ENCODE measurements around the gene UBE3D.
"Not testable (repeated sequence)": the region's sequence is repeated elsewhere in the genome, so short reads cannot be mapped to it uniquely, and the experiment has no call there.

Gene UBE3D

DNA sequence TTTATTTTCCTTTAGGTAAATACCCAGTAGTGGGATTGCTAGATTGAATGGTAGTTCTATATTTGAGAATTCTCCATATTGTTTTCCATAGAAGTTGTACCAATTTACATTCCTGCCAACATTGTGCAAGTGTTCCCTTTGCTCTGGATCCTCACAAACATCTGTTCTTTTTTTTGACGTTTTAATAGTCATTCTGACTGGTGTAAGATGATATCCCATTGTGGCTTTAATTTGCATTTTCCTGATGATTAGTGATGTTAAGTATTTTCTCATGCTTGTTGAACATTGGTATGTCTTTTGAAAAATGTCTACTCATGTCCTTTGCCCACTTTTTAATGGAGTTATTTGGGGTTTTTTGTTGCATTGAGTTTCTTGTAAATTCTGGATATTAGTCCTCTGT, 85.6 kb downstream of the UBE3D start:
- no peak for DNase-seq (ENCODE audit: extremely low read depth in 1 of 2, low read depth in 1 of 2)

DNA sequence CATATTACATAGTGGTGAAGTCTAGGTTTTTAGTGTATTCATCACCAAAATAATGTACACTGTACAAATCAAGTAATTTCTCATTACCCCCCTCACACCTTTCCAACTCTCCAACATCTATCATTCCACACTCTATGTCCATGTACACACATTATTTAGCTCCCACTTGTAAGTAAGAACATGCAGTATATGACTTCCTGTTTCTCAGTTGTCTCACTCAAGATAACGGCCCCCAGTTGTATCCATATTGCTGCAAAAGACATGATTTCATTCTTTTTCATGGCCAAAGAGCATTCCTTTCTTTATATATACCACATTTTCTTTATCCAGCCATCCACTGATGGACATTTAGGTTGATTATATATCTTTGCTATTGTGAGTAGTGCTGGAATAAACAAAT, 86.0 kb downstream of the UBE3D start:
- no peak for DNase-seq (ENCODE audit: extremely low read depth in 1 of 2, low read depth in 1 of 2)

DNA sequence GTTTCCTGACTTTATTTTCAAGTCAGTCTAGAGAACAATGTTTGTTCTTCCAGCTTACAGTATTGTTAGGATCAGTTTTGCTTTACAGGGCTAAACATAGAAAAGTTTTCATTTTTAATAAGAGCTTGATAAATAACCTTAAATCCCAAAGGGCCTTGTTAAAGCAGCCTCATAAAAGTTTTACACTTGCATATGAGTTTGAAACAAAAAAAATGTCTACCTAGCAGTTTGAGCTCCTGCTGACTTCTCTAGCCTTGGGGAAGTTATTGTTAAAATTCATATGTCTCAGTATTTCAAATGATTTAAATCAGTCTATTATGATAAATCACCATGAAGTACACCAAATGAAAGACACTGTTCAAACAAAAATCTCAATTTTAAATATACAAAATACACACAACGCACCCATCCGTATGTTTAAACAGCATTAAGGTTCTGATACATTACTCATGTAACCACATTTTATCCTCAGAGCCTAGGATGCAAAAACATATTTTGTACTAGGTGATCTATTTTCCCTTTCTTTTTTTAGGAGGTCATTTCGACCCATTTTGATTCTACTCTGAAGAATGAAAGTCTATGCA, 87.2 kb downstream of the UBE3D start:
- DNase-seq (ENCODE audit: extremely low read depth in 1 of 2, low read depth in 1 of 2), result no peak

DNA sequence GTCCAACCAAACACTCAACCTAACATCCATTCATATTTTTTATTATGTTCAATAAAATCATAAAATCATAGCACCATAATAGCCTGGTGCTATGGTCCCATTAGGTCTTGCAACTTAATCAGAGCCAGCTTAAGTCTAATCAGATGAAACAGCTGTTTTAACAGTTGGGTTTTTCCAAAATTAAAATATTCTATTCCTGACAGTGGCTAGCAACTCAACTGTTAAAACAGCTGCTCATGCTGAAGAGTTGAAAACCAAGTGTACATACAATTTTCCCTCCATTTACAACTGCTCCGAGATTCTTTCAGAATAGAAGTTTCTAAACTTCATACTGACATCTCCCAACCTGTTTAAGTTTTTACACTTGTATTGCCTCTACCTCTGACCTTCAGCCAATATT, 89.5 kb downstream of the UBE3D start:
- DNase-seq (ENCODE audit: extremely low read depth in 1 of 2, low read depth in 1 of 2), result no peak

DNA sequence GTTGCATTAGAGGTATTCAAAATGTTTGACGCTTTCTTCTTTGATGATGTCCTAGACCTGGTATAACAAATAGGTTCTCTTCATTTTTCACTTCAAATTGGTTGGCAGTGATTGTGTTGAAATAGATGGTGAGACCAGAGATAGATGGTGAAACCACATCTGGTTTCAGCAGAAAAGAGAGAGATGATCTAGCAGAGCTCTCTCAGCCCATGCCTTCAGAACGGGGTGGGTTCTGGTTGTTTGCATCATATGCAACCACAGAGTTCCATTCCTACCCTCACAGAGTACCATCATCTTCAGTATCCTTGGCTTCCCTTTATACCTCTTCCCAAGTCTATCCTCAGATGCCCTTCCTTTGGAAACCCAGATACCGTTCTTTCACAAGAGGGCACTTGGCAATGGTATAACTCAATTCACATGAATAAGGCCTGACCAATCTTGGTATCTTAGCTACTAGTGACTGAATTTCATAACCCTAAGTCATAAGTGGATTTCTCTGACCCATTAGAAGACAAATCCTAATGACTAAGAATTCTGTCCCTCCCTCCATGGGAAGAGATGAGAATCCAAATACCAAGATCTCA, 93.7 kb downstream of the UBE3D start:
- no peak for DNase-seq (ENCODE audit: extremely low read depth in 1 of 2, low read depth in 1 of 2)

DNA sequence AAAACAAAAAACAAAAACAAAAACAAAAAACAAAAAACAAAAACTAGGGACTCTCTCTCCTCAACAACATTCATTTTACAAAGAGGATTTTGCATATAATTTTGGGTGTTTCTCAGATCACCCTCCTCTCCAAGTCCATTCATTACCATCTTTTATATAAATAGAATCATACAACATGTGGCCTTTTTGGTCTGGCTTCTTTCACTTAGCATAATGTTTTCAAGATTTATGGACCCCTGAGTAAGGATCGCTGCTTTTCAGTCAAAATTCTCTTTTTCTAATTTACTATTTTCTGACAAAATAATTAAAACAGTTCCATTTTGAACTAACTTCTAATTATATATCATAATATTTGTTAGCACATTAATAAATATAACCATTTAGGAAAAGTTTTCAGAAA, 94.8 kb downstream of the UBE3D start:
- DNase-seq (ENCODE audit: extremely low read depth in 1 of 2, low read depth in 1 of 2), result no peak

DNA sequence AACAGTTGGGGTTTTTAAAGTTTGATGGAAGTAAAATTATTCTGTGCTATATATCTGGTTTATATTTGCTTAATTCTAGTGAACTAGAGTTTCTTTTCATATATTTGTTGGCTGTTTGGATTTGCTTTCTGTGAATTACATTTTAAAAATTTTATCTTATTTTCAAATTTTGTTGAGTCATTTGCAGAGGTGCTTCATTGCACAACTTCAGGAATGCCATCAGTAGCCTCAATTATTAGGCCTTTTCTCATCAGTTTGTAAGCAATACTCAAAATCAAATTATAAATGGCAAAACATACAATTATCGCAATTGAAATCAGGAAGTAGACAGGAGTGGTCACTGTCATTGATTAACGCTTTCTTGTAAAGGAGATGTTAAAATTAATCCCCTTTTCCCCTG, 96.9 kb downstream of the UBE3D start:
- DNase-seq (ENCODE audit: extremely low read depth in 1 of 2, low read depth in 1 of 2), result no peak

DNA sequence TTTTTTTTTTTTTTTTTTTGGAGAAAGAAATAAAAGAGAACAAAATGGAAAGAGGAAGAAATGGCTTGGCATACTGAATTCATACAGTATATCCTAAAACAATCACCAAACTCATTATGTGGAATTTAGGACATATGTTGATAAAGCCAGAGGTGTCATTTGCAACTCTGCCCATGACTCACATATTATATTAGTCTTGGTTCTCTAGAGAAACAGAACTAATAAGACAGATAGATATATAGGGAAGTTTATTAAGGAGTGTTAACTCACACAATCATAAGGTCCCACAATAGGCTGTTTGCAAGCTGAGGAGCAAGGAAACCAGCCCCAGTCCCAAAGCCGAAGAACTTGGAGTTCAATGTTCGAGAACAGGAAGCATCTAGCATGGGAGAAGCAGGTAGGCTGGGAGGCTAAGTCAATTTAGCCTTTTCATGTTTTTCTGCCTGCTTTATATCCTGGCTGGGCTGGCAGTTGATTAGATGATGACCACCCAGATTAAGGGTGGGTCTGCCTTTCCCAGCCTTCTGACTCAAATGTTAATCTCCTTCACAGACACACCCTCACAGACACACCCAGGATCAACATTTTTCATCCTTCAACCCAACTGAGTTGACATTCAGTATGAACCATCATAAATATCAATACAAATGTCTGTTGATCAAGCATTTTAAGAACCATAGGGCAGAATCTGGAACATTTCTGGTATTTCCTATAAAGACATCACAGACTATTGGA, 102.3 kb downstream of the UBE3D start:
- no peak for DNase-seq (ENCODE audit: extremely low read depth in 1 of 2, low read depth in 1 of 2)

DNA sequence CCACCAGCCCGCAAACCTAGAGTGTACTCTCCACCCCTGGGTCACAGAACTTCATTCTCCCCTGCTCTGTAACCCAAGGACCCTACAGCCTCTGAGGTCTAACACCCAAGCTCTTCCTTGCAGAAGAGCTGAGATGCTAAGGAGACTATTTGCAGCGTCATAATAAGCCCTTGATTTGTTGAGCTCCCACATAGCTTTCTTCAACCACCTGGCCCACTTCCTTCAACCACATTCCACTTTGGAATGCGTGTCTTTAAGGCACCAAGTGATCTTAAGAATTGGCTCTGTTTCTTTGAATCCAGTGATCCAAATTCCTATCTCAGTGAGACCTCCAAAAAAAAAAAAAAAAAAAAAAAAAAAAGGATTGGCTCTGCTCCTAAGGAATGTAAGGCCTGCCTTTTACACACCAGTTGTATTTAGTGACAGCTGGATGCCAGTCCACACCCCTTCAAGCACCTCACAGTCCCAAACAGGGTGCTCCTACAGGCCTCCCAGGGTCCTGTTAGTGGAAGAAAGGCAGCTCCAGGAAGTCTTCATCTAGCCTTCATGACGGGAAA, 106.2 kb downstream of the UBE3D start:
- no peak for DNase-seq (ENCODE audit: extremely low read depth in 1 of 2, low read depth in 1 of 2)

DNA sequence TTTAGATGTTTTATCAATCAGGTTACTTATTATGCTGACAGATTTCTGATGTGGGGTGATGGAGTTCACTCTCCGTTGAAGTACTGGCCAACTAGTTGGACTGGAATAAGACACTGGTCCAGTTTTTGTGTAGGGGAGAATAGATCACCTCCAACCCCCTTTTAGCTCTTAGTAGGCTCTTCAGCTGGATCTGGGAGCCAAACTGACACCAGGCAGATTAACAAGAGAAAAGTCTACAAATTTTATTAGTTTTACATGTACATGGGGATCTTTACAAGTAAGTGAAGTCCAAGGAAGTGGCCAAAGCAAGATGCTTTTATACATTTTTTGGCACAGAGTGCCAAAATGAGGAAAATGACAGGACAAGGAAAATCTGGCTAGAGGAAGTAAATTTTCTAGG, 107.1 kb downstream of the UBE3D start:
- no peak for DNase-seq (ENCODE audit: extremely low read depth in 1 of 2, low read depth in 1 of 2)

DNA sequence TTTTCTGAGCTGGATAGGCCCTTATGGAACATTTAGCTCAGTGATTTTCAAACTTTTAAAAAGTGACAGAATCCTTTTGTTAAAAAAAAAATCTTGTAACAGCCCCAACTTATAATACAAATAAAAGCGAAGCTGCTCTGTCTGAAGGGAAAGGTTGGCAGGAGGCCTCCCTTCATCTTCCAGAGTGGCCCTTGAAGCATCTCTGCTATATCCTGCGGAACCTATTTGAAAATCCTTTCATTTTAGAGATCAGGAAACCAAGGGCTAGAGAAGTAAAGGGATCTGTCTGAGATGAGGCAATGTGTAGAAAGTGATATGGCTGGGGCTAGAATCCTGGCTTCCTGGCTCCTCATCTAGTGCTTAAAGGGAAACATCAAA, 107.8 kb downstream of the UBE3D start:
- no peak for DNase-seq (ENCODE audit: extremely low read depth in 1 of 2, low read depth in 1 of 2)

DNA sequence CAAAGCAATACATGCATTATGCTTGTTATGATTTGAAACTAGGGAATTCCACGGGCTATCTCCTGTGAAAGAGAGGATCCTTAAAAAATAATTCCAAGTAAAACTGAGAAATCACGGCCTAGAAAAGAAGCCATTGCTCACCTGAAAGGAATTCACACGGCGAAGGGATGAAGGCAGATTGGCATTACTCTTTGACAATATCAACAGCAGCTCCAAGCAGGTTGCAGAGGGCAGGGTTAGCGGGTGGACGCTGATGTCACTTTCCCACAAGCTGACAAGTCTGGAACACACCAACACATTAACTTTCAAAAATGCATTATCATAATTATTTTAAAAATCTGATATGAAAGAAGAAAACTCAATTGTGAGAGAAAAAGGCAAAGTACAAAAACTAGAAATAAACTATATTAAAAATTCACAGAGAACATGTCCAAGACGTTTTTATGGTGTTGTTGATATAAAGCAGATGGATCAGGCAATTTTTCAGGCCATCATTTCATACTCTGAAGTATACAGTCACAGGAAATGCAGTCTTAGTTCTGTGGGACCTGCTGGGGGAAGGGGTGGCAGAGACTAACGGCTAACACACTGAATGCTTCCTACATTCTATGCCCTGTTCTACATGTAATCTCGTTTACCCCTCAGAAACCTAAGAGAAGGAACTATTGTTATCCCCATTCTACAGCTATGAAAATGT, 108.3 kb downstream of the UBE3D start:
- DNase-seq (ENCODE audit: extremely low read depth in 1 of 2, low read depth in 1 of 2), result no peak

DNA sequence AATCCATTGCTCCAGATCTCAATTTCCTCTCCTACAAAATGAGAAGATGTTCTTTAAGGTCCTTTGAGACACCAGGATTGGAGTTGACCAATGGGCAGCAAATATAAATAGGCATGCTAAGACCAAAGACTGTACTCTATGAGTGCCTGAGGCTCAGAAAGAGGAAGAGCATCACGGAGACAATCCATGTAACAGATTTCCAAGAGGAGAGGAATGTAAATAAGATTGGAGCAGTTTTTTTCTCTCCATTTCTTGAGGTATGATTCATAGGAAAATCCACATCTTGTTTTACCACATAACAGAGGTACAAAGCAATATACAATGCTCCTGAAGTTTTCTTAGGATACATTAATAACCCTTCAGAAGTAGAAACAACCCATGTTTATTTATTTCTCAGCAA, 109.8 kb downstream of the UBE3D start:
- DNase-seq (ENCODE audit: extremely low read depth in 1 of 2, low read depth in 1 of 2), result no peak

DNA sequence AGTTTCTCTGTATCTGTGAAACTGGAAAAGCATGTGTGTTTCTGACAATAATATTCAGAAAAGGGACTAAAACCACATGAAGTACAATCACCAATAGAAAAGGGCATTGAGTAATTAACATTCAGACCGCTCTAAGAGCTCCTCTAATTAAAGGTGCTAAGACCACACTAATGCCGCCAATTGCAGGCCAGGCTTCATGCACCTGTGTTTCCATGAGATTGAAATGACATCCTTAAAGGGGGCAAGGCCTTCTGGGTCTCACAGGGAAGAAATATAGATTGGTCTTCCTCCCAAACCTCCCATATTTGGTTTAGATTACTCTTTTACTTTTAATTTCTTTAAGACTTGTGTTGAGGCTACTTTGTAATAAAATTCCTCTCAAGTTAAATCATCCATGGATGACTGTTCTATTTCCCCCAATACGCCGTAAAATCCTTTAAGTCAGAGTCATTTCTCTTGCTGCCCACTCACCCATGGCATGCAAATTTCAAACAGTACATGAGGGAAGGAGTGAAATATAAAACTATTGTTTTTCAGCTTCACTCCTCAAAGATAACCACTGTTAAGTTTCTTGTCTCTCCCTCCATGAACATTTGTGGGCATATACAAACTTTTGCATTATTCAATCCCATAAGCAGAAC, 110.6 kb downstream of the UBE3D start:
- no peak for DNase-seq (ENCODE audit: extremely low read depth in 1 of 2, low read depth in 1 of 2)

DNA sequence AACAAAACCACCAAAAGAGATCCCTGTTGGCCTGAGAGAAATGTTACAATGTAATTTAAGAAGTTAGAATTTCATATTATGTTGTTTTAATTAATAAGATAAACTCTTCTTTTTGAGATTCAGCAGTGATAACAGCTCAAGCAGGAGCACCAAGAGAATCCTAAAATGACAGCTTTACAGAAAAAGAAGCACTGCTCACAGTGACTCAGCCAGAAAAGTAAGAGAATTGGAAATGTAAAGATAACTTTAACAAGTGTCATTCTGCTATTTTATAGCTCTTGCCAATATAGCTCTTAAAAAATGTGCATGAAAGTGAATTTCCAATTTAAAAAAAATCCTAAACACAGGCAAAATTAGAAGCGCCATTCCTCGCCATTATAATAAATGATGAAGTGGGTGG, 111.3 kb downstream of the UBE3D start:
- no peak for DNase-seq (ENCODE audit: extremely low read depth in 1 of 2, low read depth in 1 of 2)

DNA sequence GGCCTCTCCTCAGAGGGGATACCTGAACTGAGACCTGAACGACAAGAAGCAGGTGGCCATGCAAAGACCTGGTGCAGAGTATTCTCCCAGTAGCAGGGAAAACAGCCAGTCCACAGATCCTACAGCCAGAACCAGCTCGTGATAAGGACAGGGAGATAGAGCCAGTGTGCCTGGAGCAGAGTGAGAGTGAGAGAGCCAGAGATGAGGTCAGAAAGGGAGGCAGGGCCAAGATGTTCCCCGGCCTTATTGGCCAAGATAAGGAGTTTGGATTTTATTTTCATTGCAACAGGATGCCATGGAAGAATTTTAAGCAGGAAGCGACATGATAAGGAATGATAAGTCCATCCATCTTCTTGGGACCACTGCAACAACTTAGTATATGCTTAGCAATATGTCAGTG, 111.8 kb downstream of the UBE3D start:
- DNase-seq (ENCODE audit: extremely low read depth in 1 of 2, low read depth in 1 of 2), result no peak

DNA sequence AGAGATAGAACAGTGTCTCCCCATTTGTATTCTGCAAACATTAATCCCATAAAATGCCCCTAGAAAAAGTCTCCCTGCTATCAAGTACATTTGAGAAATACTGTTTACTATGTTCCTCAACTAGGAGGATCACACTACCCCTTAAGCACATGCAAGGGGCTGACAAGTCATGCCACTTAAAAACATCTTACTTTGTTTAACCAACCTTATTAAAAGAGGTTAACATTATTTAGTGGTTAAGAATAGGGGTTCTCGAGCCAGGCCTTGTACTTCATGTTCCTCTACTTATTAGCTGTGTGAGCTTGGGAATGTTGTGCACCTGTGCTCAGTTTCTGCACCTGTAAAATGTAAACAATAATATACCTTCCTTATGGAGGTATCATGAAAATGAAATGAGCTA, 113.7 kb downstream of the UBE3D start:
- DNase-seq (ENCODE audit: extremely low read depth in 1 of 2, low read depth in 1 of 2), result no peak

DNA sequence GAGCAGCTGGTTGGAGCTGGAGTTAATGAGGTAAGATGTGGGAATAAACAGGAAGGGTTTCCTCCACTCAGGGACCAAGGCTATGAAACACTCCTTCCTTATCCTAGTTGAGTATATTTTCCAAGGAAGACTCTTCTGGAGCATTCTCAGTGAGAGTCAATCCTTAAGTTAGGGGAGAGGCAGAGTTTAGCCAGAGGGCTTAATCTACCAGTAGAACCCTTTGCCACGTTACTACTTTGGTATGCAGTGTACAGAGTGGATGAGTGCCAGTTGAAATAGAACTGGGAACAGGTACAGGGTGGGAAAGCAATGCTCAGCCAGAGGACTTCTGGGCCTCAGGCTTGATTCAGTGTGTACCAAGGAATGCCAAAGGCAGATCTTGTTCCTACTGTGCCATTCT, 114.3 kb downstream of the UBE3D start:
- DNase-seq (ENCODE audit: extremely low read depth in 1 of 2, low read depth in 1 of 2), result no peak

DNA sequence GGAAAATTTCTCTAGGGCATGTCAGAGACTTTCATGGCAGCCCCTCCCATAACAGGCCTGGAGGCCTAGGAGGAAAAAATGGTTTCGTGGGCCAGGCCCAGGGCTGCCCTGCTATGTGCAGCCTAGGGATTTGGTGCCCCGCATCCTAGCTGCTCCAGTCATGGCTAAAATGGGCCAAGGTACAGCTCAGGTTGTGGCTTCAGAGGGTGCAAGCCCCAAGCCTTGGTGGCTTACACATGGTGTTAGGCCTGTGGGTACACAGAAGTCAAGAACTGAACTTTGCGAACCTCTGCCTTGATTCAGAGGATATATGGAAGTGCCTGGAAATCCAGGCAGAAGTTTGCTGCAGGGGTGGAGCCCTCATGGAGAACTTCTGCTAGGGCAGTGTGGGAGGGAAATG, 134.7 kb downstream of the UBE3D start:
- DNase-seq (ENCODE audit: extremely low read depth in 1 of 2, low read depth in 1 of 2), result not testable (repeated sequence)

DNA sequence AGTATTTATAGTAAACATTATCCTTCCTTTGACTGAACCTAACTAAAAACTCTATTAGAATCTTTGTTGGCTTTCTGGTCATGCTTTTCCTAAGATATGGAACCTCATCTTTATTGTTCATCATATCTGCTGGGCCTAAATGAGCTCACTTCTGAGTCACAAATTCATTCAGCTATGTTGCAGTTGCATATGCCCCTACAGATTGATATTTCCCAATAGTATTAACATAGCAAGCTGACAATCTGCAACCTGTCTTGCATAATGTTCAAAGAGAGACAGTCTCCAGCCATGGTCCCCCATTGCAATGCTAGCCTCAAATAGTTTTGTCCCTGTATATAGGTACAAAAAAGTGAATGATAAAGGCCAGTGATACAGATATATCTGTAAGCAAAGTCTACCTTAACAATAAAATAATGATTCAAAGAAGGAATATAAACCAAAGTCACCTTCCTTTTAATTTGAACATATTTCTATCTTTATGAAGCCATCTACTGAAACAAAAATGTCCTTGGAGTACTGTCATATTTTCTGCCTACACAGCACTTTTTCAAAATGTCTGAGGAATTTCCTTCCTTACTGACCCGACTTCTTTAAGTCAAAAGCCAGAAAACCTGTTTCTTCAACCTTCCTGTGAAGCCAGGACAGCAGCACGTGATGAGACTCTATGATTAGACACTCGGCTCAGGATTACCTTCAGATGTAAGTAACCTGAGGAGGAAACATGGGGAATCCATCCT, 140.7 kb downstream of the UBE3D start:
- DNase-seq (ENCODE audit: extremely low read depth in 1 of 2, low read depth in 1 of 2), result no peak

DNA sequence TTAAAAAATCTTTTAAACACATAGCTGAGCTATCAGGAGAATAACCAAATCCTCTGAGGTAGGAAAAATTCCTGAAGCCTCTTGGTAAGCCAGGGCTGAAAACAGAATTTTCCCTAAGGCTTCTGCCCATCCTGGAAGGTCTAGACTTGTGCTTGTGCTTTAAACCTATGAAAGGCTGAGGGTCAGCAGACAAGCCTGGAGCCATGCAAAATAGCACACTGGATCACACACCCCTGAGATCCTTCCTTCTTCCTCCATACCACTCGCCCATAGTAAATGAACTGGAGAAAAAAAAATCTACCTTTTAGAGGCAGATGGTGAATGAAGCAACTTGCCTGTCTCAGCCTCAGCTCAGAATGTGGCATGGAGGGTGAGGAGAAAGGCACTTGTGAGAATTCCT, 144.4 kb downstream of the UBE3D start:
- DNase-seq (ENCODE audit: extremely low read depth in 1 of 2, low read depth in 1 of 2), result no peak

Measured in stimulated activated CD8-positive, alpha-beta memory T cell treated with anti-CD3 and anti-CD28 coated beads, Interleukin-7, amount 100 ng/mL, for 48 hours (primary cell).